ENCODE data around the gene IGFBP3. TPM values are rescaled to one million over a fixed set of nuclear protein-coding genes. Genes with fewer than 3 reads are reported as not detected.

Gene IGFBP3
- total and polyA plus RNA-seq, 2 of the 13 experiments (the other 11 are each of a cell fraction or from before 2014, with no cell fraction given) = 57.5 TPM; not detected in 1

- TF ChIP-seq ZNF550 (CRISPR knock-in tag; IDR thresholded peaks at IDR 0.05; ENCODE audit: borderline replicate concordance) = no peak
- no peak for TF ChIP-seq E2F1 (CRISPR knock-in tag; IDR thresholded peaks at IDR 0.05)
- TF ChIP-seq ZNF33A (CRISPR knock-in tag; IDR thresholded peaks at IDR 0.05; ENCODE audit: borderline replicate concordance) = no peak
- no peak for TF ChIP-seq ZNF629 (CRISPR knock-in tag; conservative IDR thresholded peaks at IDR 0.05)
- TF ChIP-seq MAFG (CRISPR knock-in tag; IDR thresholded peaks at IDR 0.05) = no peak
- TF ChIP-seq ETV6 (CRISPR knock-in tag; conservative IDR thresholded peaks at IDR 0.05) = no peak
- no peak for TF ChIP-seq PRDM4 (CRISPR knock-in tag; IDR thresholded peaks at IDR 0.05; ENCODE audit: borderline replicate concordance)
- no peak for TF ChIP-seq ZNF83 (CRISPR knock-in tag; IDR thresholded peaks at IDR 0.05; ENCODE audit: borderline replicate concordance)
- peak; percentile 52; the same call in 1 of the 2 replicates for TF ChIP-seq GATAD2A (CRISPR knock-in tag; IDR thresholded peaks at IDR 0.05)
- no peak for TF ChIP-seq SMAD1 (CRISPR knock-in tag; IDR thresholded peaks at IDR 0.05; ENCODE audit: borderline replicate concordance, low read depth)
- TF ChIP-seq RXRA (CRISPR knock-in tag; IDR thresholded peaks at IDR 0.05) = peak; percentile 20; the same call in 1 of the 2 replicates
- peak; percentile 54; the same call in 1 of the 2 replicates for TF ChIP-seq FOXK1 (CRISPR knock-in tag; IDR thresholded peaks at IDR 0.05; ENCODE audit: borderline replicate concordance, low read depth)
- peak; percentile 55; the same call in 1 of the 2 replicates for TF ChIP-seq ZNF691 (CRISPR knock-in tag; IDR thresholded peaks at IDR 0.05; ENCODE audit: borderline replicate concordance, low read depth)
- TF ChIP-seq LCORL (IDR thresholded peaks at IDR 0.05) = no peak
- peak; percentile 85 for TF ChIP-seq LCORL (CRISPR knock-in tag; IDR thresholded peaks at IDR 0.05)
- TF ChIP-seq DMAP1 (CRISPR knock-in tag; IDR thresholded peaks at IDR 0.05) = no peak
- TF ChIP-seq TEAD3 (CRISPR knock-in tag; optimal IDR thresholded peaks at IDR 0.05; ENCODE audit: borderline replicate concordance) = peak; percentile 60
- TF ChIP-seq TSC22D2 (CRISPR knock-in tag; IDR thresholded peaks at IDR 0.05; ENCODE audit: borderline replicate concordance) = no peak
- TF ChIP-seq POLR2AphosphoS5 (IDR thresholded peaks at IDR 0.05; ENCODE audit: low read depth, low read length) = no peak
- TF ChIP-seq SKIL (CRISPR knock-in tag; IDR thresholded peaks at IDR 0.05; ENCODE audit: borderline replicate concordance) = no peak
- TF ChIP-seq FOXK2 (IDR thresholded peaks at IDR 0.05) = no peak
- no peak for TF ChIP-seq GZF1 (CRISPR knock-in tag; IDR thresholded peaks at IDR 0.05)
- no peak; the same call in 1 of the 2 replicates for TF ChIP-seq HMG20A (CRISPR knock-in tag; IDR thresholded peaks at IDR 0.05; ENCODE audit: borderline replicate concordance)
Measured at GRCh38 chr7:45865594-45866410, 55.3 kb downstream of the IGFBP3 start (continued).

All from HepG2 (cell line).